Naive B cell (primary cell): ENCODE measurements around the gene KLF4. TPM values are rescaled to one million over a fixed set of nuclear protein-coding genes. Genes with fewer than 3 reads are reported as not detected.

Experiments used
- ATAC-seq, 2 donors: fragments of 150-1000 bp; cut with Tn5 transposase; 2 replicates each; pipeline ENCODE4 v1.10.0; 2021; ENCODE audit warnings: low read depth in 2 of 2, mild to moderate bottlenecking in 2 of 2, moderate library complexity in 2 of 2
- DNase-seq: peaks from one replicate; pipeline ENCODE4 v3.0.0; 2022
- H3K27ac Mint-ChIP-seq, 6 donors: one replicate each; pipeline ENCODE4 v1.8.0; 2020 to 2022; ENCODE audit warnings: mild to moderate bottlenecking in 6 of 6, mixed read lengths in 6 of 6, moderate library complexity in 5 of 6, inconsistent platforms in 2 of 6
- H3K27me3 Mint-ChIP-seq, 3 donors: one replicate each; pipeline ENCODE4 v1.8.0; 2021 to 2022; ENCODE audit warnings: mixed read lengths in 3 of 3, mild to moderate bottlenecking in 1 of 3
- H3K36me3 Mint-ChIP-seq, 2 donors: one replicate each; pipeline ENCODE4 v1.8.0; 2020 to 2022; ENCODE audit warnings: mixed read lengths in 2 of 2, inconsistent platforms in 1 of 2, mild to moderate bottlenecking in 1 of 2
- H3K4me1 Mint-ChIP-seq, 3 donors: one replicate each; pipeline ENCODE4 v1.8.0; 2020 to 2022; ENCODE audit warnings: mixed read lengths in 3 of 3, inconsistent platforms in 1 of 3, mild to moderate bottlenecking in 1 of 3, moderate library complexity in 1 of 3
- H3K4me3 Mint-ChIP-seq, 8 donors: one replicate each; pipeline ENCODE4 v1.8.0; 2020 to 2022; ENCODE audit warnings: mild to moderate bottlenecking in 8 of 8, mixed read lengths in 8 of 8, moderate library complexity in 8 of 8, inconsistent platforms in 2 of 8
- H3K9me3 Mint-ChIP-seq, 7 donors: one replicate each; pipeline ENCODE4 v1.8.0; 2020 to 2022; ENCODE audit warnings: mixed read lengths in 7 of 7, mild to moderate bottlenecking in 5 of 7, inconsistent platforms in 2 of 7, moderate library complexity in 1 of 7
- polyA plus RNA-seq, 6 donors: library from polyadenylated mRNA; unstranded; fragments of 300-500 nt; fragmentation: Illumina TruSeq; gene quantifications; one replicate each; pipeline ENCODE4 v1.2.3, GENCODE V29; 2021; ENCODE audit warnings: low read depth in 6 of 6

KLF4 gene
- polyA plus RNA-seq: 1 to 10 TPM; 1.4 to 8.0 (median 2.2) TPM

DNA sequence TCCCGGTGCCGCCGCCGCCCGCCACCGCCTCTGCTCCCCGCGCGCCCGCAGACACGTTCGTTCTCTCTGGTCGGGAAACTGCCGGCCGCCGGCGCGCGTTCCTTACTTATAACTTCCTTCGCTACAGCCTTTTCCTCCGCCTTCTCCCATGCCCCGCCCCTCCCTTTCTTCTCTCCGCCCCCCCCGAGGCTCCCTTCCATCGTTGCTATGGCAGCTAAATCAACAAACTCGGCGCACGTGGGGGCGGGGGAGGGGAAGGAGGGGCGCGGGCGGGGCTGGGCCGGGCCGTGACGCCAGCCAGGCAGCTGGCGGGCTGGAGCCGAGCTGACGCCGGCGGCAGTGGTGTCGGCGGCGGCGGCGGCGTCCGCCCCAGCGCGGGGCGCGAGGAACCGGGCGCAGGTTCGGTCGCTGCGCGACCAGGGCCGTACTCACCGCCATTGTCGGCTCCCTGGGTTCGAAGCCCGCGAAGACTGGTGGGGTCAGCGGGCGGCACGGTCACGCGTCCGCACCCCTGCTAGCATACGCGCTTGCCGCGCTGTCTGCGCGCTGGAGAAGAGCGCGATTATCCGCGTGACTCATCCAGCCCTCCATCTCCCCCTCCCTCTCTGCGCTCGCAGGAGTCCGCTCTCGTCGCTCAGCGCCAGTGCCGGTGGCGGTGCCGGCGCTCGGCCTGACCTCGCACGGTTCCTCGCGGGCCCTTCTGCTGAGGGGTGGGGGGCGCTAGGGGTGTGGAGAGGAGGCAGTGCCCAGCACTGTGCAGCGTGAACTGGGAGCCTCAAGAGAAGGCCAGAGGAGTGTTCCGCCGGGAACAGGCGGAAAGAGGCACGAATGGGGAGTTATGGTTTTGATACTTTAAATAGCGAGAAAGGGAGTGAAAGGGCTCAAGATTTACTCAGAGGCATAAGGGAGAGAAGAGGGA is at the start of gene KLF4:
Gene KLF4 (minus strand): TSS at position 83 of the 919 bp plus-strand sequence. CDS start 597 bp downstream, outside the sequence.
- no peaks in the 10 kb centered on the region for H3K36me3 Mint-ChIP-seq
- peak within 1 kb of the TSS; percentile 95 to 100 (median 96) for H3K27ac Mint-ChIP-seq
- peaks cover 21 to 38% (median 24%) of the 10 kb centered on the region in 3 donors for H3K4me1 Mint-ChIP-seq
- H3K4me3 Mint-ChIP-seq: peak within 1 kb of the TSS; percentile 84 to 92 (median 90)
- H3K9me3 Mint-ChIP-seq: peaks cover 0 to 4% (median 0%) of the 10 kb centered on the region in 7 donors
- peaks cover 53 to 59% (median 53%) of the 10 kb centered on the region in 3 donors for H3K27me3 Mint-ChIP-seq
- ATAC-seq (peak; percentile 64 to 66), DNase-seq (peak; percentile 80)

DNA sequence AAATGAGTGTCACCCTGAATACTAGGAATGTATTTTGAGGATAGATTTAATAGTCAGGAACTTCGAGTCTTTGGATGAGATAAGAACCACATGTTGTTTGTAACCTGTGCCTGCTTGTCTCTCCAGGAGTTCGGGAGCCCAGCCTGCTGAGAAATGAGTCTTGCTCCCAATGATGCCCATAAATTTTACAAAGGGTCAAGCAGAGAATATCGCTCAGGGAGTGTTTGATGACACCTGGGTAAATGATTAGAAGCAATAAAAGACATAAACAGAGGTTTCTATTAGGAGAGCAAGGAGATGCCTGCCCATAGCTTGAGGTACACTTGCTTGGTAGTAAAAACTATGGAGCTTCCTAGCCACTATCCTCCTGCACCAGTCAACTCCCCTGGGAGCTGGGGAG is 46.9 kb upstream of the KLF4 start:
- ATAC-seq: no peak
- Mint-ChIP-seq H3K4me3 (no peak overlapping the region), H3K27me3 (no peaks in the 10 kb centered on the region), H3K36me3 (no peaks in the 10 kb centered on the region), H3K9me3 (peaks cover 0 to 3% (median 0%) of the 10 kb centered on the region in 7 donors), H3K4me1 (no peaks in the 10 kb centered on the region), H3K27ac (no peak overlapping the region)
- DNase-seq: no peak

DNA sequence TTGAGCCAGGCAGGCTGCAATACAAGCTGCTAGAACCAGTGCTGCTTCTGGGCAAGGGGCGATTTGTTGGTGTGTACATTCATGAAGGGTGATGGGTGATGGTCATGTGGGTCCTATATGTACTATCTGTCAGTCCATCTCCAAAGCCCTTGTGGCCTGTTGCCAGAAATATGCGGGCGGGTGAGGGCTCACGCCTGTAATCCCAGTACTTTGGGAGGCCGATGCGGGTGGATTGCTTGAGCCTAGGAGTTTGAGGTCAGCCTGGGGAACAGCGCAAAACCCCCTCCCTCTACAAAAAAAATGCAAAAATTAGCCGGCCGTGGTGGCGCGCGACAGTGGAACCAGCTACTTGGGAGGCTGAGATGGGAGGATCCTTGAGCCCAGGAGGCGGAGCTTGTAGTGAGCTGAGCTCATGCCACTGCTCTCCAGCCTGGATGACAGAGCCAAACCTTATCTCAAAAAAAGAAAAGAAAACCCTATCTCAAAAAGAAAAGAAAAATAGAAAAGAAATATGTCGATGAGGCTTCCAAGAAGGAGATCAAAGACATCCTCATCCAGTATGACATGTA is 45.0 kb upstream of the KLF4 start:
- peak overlapping the region in 1 of 6 donors; percentile 26 for H3K27ac Mint-ChIP-seq
- H3K9me3 Mint-ChIP-seq: peaks cover 0 to 3% (median 0%) of the 10 kb centered on the region in 7 donors
- H3K36me3 Mint-ChIP-seq: no peaks in the 10 kb centered on the region

DNA sequence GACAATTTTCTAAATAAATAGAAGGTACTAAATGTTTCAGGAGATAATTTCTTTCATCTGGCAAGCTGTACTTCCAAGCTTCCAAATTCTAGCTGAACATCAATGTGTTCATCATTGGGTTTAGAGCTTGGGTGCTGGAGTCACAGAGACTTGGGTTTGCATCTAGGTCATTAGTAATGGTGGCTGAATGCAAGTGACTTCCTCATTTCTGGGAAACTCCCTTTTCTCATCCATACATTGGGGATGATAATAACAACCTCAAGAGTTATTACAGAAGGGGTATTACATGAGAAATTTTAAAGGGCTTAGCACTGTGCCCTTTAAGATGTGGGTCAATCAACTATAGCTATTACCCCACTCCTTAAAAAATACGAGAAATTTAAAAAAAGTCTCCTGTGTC is 41.1 kb upstream of the KLF4 start:
- peak overlapping the region in 1 of 6 donors; percentile 18 for H3K27ac Mint-ChIP-seq
- H3K4me3 Mint-ChIP-seq: no peak overlapping the region
- peak; percentile 69 to 82 for ATAC-seq
- no peaks in the 10 kb centered on the region for H3K36me3 Mint-ChIP-seq
- H3K27me3 Mint-ChIP-seq: peaks cover 0 to 4% (median 0%) of the 10 kb centered on the region in 3 donors
- DNase-seq: no peak
- peaks cover 0 to 3% (median 0%) of the 10 kb centered on the region in 7 donors for H3K9me3 Mint-ChIP-seq
- H3K4me1 Mint-ChIP-seq: peaks cover 0 to 8% (median 0%) of the 10 kb centered on the region in 3 donors

More for the DNA sequence above, 45.0 kb upstream of the KLF4 start:
- Mint-ChIP-seq H3K27me3 (no peaks in the 10 kb centered on the region), H3K4me3 (no peak overlapping the region), H3K4me1 (peaks cover 0 to 8% (median 0%) of the 10 kb centered on the region in 3 donors)
- no peak for DNase-seq
- no peak for ATAC-seq

DNA sequence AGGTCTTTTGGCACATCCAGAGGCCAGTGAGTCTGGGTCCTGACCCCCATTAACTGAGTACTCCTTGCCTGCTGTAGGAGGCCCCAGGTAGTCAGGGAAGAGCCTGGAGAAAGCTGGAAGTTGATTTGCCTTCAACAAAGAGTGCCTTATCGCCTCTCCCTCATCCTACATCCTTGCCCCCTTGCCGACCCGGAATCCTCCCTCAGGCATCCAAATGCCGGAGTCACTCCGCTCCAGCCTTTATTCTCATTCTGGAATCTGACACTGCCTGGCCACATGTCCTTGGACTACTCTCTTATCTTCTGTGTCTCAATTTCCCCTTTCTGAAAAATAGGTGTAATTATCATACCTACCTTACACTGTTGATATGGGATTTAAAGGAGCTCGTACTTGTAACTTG is 39.1 kb upstream of the KLF4 start:
- H3K27ac Mint-ChIP-seq: no peak overlapping the region
- H3K27me3 Mint-ChIP-seq: peaks cover 0 to 4% (median 3%) of the 10 kb centered on the region in 3 donors
- no peak overlapping the region for H3K4me3 Mint-ChIP-seq
- peaks cover 0 to 8% (median 0%) of the 10 kb centered on the region in 3 donors for H3K4me1 Mint-ChIP-seq
- DNase-seq (no peak), ATAC-seq (no peak)
- peaks cover 0 to 4% of the 10 kb centered on the region in 2 donors for H3K36me3 Mint-ChIP-seq
- peaks cover 0 to 3% (median 0%) of the 10 kb centered on the region in 7 donors for H3K9me3 Mint-ChIP-seq

DNA sequence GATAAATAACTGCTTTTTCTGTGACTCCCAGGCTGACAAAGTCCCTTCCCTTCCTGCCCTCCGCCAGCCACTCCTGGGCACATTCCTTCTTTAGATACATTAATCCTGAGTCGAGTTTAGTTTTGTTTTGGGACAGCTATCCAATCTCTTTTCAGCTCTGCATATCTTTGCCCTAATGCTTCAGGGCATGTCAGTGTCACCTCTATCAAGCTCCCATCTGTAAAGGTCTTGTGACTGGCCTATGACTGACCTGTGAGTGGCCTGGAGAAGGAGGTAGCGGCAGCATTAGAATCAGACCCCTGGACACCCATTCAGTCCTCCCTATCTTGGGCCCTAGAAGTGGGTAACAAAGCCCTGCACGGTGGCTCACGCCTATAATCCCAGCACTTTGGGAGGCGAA is 34.0 kb upstream of the KLF4 start:
- Mint-ChIP-seq H3K9me3 (peaks cover 0 to 3% (median 0%) of the 10 kb centered on the region in 7 donors), H3K27ac (no peak overlapping the region), H3K36me3 (peaks cover 0 to 4% of the 10 kb centered on the region in 2 donors), H3K4me3 (no peak overlapping the region), H3K4me1 (no peaks in the 10 kb centered on the region), H3K27me3 (peaks cover 6 to 12% (median 12%) of the 10 kb centered on the region in 3 donors)
- no peak for DNase-seq
- no peak for ATAC-seq

DNA sequence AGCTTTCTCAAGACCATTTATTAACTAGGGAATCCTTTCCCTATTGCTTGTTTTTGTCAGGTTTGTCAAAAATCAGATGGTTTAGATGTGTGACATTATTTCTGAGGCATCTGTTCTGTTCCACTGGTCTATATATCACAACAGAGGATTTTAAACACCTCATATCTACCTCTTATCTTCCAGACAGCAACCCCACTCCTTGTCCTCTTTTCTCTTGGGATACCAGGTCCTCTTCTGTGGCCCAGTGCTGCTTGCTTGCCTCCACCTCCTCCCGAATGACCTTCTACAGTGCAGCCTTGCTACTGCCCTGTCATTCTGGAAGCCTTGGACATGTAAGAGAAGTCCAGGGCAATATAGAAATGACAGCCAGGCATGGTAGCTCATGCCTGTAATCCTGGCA is 30.6 kb upstream of the KLF4 start:
- DNase-seq (no peak), ATAC-seq (no peak)
- Mint-ChIP-seq H3K36me3 (peaks cover 4 to 8% of the 10 kb centered on the region in 2 donors), H3K4me1 (no peaks in the 10 kb centered on the region), H3K4me3 (no peak overlapping the region), H3K27ac (no peak overlapping the region), H3K9me3 (peaks cover 0 to 5% (median 0%) of the 10 kb centered on the region in 7 donors), H3K27me3 (peaks cover 11 to 27% (median 21%) of the 10 kb centered on the region in 3 donors)

DNA sequence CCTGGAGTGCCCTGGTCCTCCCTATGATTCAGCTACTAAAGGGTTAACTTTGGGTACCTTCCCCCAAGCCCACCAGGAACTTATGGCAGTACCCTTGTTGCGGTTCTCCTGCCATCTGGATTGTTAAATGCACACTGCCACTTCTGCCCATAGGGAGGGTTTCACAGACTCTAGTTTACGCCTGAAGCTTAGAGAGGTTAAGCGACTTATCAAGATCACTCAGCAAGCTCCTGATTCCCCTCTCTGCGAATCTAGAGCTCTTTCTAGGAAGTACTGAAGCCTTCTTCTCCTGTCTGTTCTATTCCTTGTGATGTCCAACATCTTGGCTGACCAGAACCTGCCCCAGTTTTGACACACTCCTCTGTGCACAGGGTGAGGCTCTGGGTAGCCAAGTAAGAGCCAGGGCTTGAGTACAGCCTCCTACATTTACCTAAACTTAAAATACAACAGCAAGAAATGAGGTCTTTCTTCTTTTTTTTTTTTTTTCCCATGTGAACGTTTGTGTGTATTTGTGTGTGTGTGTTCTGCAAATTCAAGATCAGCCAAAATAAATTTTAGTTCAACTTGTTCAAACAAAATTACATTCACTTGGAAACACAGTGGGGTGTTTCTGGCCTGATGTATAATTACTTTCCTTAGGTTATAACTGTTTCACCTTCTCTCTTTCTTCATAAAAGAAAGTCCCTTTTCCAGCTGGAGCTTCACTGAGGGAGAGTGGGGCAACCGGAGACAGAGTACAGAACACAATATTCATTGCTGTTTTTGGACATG is 28.7 kb upstream of the KLF4 start:
- H3K4me1 Mint-ChIP-seq: peaks cover 3 to 9% (median 4%) of the 10 kb centered on the region in 3 donors
- H3K36me3 Mint-ChIP-seq: peaks cover 0 to 8% of the 10 kb centered on the region in 2 donors
- no peak for ATAC-seq
- peaks cover 0 to 5% (median 0%) of the 10 kb centered on the region in 7 donors for H3K9me3 Mint-ChIP-seq
- H3K27me3 Mint-ChIP-seq: peaks cover 11 to 27% (median 14%) of the 10 kb centered on the region in 3 donors
- DNase-seq: no peak
- H3K27ac Mint-ChIP-seq: peak overlapping the region in 1 of 6 donors; percentile 64
- no peak overlapping the region for H3K4me3 Mint-ChIP-seq

DNA sequence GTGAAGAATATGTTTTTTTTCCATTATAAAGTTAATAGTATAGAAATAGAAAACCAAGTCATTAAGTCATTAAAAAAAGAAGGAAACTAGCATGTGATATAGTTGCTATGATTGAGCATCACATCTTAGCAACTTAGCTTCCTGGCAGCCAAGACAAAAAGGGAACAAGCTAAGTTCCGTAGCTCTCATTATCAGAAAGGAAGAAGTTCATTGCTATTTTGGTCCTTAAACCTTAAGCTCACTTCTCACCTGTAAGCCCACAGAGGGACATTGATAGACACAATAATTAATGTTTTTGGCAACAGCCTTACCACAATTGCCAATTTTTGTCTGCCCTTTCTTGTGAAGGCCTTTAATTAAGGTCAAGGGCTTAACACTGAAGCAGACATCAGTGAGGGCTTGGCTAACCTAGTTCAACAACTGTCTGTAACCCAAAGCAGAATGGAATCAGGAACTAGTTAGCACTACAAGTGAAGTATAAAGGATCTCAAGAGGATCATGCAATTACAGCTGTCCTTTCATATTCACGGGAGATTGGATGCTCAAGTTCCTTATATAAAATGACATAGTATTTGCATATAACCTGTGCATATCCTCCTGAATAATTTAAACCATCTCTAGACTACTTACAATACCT is 24.0 kb upstream of the KLF4 start:
- H3K9me3 Mint-ChIP-seq: peaks cover 0 to 3% (median 0%) of the 10 kb centered on the region in 7 donors
- H3K27me3 Mint-ChIP-seq: peaks cover 13 to 29% (median 25%) of the 10 kb centered on the region in 3 donors
- H3K27ac Mint-ChIP-seq: peak overlapping the region in 3 of 6 donors; percentile 45 to 90 (median 82)
- H3K4me3 Mint-ChIP-seq: no peak overlapping the region
- H3K4me1 Mint-ChIP-seq: peaks cover 3 to 18% (median 4%) of the 10 kb centered on the region in 3 donors
- H3K36me3 Mint-ChIP-seq: peaks cover 0 to 8% of the 10 kb centered on the region in 2 donors
- DNase-seq (peak; percentile 29), ATAC-seq (peak; percentile 80 to 88)

DNA sequence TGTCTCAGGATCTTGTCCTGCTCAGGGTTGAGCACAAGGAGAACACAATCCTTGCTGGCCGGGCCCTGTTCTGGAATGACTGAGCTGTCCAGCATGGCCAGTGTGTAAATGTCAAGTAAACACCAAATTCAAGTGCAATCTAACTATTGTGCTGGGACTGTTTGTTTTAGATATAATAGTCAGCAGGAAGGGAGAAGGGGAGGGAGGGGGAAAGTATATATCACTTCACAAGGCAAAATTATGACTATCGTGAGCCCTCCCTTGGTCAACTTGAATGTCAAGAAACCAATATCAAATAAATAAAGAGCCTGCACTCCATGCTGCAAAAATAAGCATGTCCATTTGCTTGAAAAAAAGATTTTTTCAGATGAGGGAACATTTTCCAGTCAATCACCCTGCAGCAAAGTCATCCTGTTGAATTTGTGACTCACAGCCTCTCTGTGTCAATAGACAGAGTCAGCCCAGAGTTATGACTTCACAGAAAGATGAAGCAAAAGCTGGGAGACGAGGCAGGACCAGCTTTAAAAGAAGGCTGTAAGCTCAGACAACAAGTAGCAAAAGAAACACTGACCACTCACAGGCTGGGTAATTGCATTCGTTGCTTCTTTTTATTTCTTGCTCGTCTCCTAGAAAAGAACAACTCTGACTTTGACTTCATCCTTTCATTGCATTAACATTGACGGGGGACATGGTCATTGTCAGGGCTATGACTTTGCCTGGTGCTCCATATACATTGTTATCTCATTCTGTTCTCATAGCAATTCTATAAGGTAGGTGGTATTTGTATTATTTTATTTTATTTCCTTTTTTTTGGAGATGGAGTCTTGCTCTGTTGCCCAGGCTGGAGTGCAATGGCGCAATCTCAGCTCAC is 15.3 kb upstream of the KLF4 start:
- no peak for ATAC-seq
- H3K27me3 Mint-ChIP-seq: peaks cover 7 to 14% (median 12%) of the 10 kb centered on the region in 3 donors
- no peak overlapping the region for H3K27ac Mint-ChIP-seq
- no peaks in the 10 kb centered on the region for H3K9me3 Mint-ChIP-seq
- no peaks in the 10 kb centered on the region for H3K4me1 Mint-ChIP-seq
- no peak overlapping the region for H3K4me3 Mint-ChIP-seq
- no peak for DNase-seq
- no peaks in the 10 kb centered on the region for H3K36me3 Mint-ChIP-seq

DNA sequence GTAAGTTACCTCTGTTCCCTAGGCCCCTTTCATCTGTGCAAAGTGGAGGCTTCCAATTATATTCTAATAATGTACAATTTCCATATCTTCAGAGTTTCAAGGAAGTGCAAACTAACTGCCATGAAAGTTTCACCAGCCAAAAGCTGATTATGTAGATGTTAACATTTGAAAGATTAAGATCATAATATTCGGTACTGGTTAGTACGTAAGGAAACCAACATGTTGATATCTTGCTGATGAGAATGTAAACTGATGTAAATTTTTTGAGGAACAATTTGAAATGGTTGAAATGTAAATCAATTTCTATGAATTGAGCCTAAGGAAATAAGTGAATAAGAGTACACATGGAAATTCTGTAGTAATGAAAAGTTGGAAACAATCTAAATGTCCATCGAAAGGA is 12.9 kb upstream of the KLF4 start:
- no peak overlapping the region for H3K27ac Mint-ChIP-seq
- H3K27me3 Mint-ChIP-seq: peaks cover 0 to 6% (median 0%) of the 10 kb centered on the region in 3 donors
- H3K4me3 Mint-ChIP-seq: no peak overlapping the region
- H3K4me1 Mint-ChIP-seq: no peaks in the 10 kb centered on the region
- no peaks in the 10 kb centered on the region for H3K9me3 Mint-ChIP-seq
- no peak for ATAC-seq
- no peak for DNase-seq
- no peaks in the 10 kb centered on the region for H3K36me3 Mint-ChIP-seq
